ENCODE measurements around the gene CFAP44. TPM values are rescaled to one million over a fixed set of nuclear protein-coding genes. Genes with fewer than 3 reads are reported as not detected.

The CFAP44 gene, protein sequence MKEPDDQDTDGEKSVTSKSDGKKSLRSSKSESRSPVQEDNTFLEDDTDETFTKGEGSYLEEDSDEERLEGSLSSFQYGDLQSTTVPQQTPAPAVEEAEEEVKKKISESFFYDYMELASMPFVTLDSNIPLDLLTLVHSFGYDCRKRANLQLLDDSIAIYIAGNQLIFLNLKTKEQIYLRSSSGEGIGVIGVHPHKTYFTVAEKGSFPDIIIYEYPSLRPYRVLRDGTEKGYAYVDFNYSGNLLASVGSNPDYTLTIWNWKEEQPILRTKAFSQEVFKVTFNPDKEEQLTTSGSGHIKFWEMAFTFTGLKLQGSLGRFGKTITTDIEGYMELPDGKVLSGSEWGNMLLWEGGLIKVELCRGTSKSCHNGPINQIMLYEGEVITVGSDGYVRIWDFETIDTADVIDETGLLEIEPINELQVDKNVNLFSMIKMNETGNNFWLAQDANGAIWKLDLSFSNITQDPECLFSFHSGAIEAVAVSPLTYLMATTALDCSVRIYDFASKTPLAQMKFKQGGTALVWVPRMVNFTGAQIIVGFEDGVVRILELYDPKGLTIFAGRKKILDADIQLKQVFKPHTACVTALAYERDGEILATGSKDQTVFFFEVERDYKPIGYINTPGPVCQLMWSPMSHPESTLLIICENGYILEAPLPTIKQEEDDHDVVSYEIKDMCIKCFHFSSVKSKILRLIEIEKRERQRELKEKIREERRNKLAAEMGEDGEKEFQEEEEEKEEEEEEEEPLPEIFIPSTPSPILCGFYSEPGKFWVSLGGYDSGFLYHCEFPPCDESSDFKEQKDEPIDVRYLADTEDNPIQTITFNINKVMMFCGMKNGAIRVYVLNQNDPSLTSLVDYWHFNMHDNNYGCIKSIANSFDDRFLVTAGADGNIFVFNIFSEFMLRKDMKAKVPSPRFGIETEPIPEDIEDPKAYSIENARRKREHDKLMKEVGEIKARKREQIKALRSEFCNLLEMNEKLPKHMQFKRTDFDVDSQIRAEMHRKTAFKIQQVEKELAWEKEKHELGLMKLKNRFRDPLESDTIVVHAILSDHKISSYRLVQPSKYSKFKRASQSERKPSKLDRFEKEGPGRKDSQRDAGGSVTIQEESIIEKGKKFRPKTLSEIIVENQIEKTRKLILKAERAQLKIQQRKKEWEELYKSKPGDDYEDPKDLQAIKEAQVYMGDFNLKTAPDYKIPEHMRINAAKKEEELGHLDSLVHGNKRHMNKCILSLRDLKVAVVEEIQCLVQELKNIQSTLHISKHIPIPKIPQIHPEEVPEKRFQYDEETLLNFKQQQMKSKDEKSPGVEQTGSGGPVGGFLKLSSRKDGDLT (N-terminal part only)
- total RNA-seq (1.3 and 1.5 TPM in 2 replicates), polyA plus RNA-seq (0.40 and 0.51 TPM in 2 replicates), polyA minus RNA-seq (ENCODE audit: low replicate concordance) (not detected in 2 replicates)
- 0.48 and 0.74 TPM in 2 replicates for polyA plus RNA-seq (2012)

DNA sequence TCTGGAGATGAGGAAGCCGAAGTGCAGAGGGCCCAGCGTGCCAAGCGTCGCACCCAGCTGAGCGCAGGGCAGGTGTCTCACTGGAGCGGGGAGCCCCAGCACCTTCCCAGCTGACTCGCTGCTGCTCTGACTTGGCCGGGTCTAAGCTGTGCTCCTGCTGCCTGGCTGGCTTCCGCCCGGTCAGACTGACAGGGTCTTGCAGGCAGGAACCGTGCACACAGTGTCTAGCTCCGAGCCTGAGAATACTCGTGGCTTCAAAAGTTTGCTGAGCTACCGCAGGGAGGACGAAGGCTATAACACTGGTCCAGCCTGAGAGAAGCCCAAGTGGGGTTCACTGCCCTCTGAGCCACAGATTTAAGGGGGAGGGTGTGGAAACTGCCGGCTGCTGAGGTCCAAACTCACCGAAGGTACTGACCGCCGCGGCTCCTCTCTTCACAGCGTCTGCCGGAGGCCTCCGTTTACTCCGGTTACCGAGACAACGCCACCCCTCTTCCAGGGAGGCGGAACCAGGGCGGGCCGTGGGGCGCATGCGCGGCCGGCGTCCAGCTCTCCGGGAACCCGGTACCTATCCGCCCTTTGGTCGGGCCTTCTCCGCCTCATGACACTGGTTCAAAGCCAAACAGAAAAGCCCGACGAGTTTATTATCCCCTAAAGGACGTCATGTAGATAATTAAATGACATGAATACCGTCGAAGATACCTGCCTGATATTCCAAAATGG is at the start of gene CFAP44:
Gene CFAP44 (minus strand): TSS at position 443 of the 720 bp plus-strand sequence. CDS start 7,829 bp downstream, outside the sequence.
- TF ChIP-seq EZH2 (IDR thresholded peaks at IDR 0.05; ENCODE audit: low read length, missing control alignments) = no peak
- TF ChIP-seq, protein P1, sequence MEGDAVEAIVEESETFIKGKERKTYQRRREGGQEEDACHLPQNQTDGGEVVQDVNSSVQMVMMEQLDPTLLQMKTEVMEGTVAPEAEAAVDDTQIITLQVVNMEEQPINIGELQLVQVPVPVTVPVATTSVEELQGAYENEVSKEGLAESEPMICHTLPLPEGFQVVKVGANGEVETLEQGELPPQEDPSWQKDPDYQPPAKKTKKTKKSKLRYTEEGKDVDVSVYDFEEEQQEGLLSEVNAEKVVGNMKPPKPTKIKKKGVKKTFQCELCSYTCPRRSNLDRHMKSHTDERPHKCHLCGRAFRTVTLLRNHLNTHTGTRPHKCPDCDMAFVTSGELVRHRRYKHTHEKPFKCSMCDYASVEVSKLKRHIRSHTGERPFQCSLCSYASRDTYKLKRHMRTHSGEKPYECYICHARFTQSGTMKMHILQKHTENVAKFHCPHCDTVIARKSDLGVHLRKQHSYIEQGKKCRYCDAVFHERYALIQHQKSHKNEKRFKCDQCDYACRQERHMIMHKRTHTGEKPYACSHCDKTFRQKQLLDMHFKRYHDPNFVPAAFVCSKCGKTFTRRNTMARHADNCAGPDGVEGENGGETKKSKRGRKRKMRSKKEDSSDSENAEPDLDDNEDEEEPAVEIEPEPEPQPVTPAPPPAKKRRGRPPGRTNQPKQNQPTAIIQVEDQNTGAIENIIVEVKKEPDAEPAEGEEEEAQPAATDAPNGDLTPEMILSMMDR (conservative IDR thresholded peaks at IDR 0.05 in 1 of 2, IDR thresholded peaks at IDR 0.05 in 1 of 2; ENCODE audit: low read depth in 1 of 2, low read length in 2 of 2) = no peak
- no peaks in the 10 kb centered on the region for H3K79me2 ChIP-seq (ENCODE audit: control insufficient read depth, insufficient read depth, low read length)
- H3K9me3 ChIP-seq (ENCODE audit: control insufficient read depth, insufficient read depth, low read depth, low read length) = no peaks in the 10 kb centered on the region
- peak within 1 kb of the TSS; percentile 75 for H3K4me2 ChIP-seq (ENCODE audit: extremely low read depth, insufficient read depth, low read length)
- peak within 1 kb of the TSS; percentile 52 for H3K9ac ChIP-seq (ENCODE audit: insufficient read depth, low read length)
- no peaks in the 10 kb centered on the region for H3K27me3 ChIP-seq (ENCODE audit: control insufficient read depth, insufficient read depth, low read length)
- no peaks in the 10 kb centered on the region for H3K36me3 ChIP-seq (ENCODE audit: control insufficient read depth, insufficient read depth, low read length)
- peak within 1 kb of the TSS; percentile 36 to 73 (median 46) for H3K4me3 ChIP-seq (replicated peaks in 1 of 4; ENCODE audit: control extremely low read depth in 1 of 4, insufficient read depth in 1 of 4, low read depth in 3 of 4, low read length in 4 of 4)
- H4K20me1 ChIP-seq (ENCODE audit: control insufficient read depth, extremely low read depth, insufficient read depth, low read length) = no peaks in the 10 kb centered on the region
- DNase-seq (ENCODE audit: low read depth in 2 of 2) = peak; percentile 65 to 75
- H3K4me1 ChIP-seq (ENCODE audit: control insufficient read depth, extremely low read depth, insufficient read depth, low read length) = peaks cover 2% of the 10 kb centered on the region
- H2AFZ ChIP-seq (ENCODE audit: low read length) = peak within 1 kb of the TSS; percentile 75
- peak within 1 kb of the TSS; percentile 43 for H3K27ac ChIP-seq (ENCODE audit: insufficient read depth, low read length)

GRCh38 chr3:113485161-113485609 is 43.9 kb upstream of the CFAP44 start:
- H3K4me3 ChIP-seq (replicated peaks in 1 of 4; ENCODE audit: control extremely low read depth in 1 of 4, insufficient read depth in 1 of 4, low read depth in 3 of 4, low read length in 4 of 4) = no peak overlapping the region
- H3K9ac ChIP-seq (ENCODE audit: insufficient read depth, low read length) = no peak overlapping the region
- H4K20me1 ChIP-seq (ENCODE audit: control insufficient read depth, extremely low read depth, insufficient read depth, low read length) = no peaks in the 10 kb centered on the region
- no peak for TF ChIP-seq EZH2 (IDR thresholded peaks at IDR 0.05; ENCODE audit: low read length, missing control alignments)
- TF ChIP-seq, protein P1 (conservative IDR thresholded peaks at IDR 0.05 in 1 of 2, IDR thresholded peaks at IDR 0.05 in 1 of 2; ENCODE audit: low read depth in 1 of 2, low read length in 2 of 2) = no peak
- no peak for DNase-seq (ENCODE audit: low read depth in 2 of 2)
- no peaks in the 10 kb centered on the region for H3K27me3 ChIP-seq (ENCODE audit: control insufficient read depth, insufficient read depth, low read length)
- H3K27ac ChIP-seq (ENCODE audit: insufficient read depth, low read length) = no peak overlapping the region
- H3K4me1 ChIP-seq (ENCODE audit: control insufficient read depth, extremely low read depth, insufficient read depth, low read length) = no peaks in the 10 kb centered on the region
- H3K79me2 ChIP-seq (ENCODE audit: control insufficient read depth, insufficient read depth, low read length) = no peaks in the 10 kb centered on the region
- no peak overlapping the region for H3K4me2 ChIP-seq (ENCODE audit: extremely low read depth, insufficient read depth, low read length)
- no peaks in the 10 kb centered on the region for H3K9me3 ChIP-seq (ENCODE audit: control insufficient read depth, insufficient read depth, low read depth, low read length)
- no peak overlapping the region for H2AFZ ChIP-seq (ENCODE audit: low read length)
- no peaks in the 10 kb centered on the region for H3K36me3 ChIP-seq (ENCODE audit: control insufficient read depth, insufficient read depth, low read length)

Measured in fibroblast of lung (primary cell).